ENCODE results near the gene TCOF1.

DNA sequence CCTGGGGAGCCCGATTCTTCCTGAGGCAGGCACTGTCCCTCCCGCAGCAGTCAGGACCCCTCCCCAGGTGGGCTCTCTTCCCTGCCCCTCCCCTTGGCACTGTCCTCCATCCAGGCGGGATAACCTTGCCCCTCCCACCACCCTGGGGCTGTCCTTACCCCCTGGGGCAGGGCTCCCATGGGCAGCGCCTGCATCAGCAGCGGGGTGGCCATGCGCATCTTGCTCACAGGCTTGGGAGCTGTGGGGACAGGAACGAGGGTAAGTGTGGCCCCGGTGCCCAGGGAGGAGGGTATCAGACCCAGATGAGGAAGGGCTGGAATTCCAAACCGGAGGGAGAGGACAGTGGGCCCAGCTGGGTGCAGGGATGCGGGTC, 49.2 kb downstream of the TCOF1 start:
- TF ChIP-seq, protein P1, sequence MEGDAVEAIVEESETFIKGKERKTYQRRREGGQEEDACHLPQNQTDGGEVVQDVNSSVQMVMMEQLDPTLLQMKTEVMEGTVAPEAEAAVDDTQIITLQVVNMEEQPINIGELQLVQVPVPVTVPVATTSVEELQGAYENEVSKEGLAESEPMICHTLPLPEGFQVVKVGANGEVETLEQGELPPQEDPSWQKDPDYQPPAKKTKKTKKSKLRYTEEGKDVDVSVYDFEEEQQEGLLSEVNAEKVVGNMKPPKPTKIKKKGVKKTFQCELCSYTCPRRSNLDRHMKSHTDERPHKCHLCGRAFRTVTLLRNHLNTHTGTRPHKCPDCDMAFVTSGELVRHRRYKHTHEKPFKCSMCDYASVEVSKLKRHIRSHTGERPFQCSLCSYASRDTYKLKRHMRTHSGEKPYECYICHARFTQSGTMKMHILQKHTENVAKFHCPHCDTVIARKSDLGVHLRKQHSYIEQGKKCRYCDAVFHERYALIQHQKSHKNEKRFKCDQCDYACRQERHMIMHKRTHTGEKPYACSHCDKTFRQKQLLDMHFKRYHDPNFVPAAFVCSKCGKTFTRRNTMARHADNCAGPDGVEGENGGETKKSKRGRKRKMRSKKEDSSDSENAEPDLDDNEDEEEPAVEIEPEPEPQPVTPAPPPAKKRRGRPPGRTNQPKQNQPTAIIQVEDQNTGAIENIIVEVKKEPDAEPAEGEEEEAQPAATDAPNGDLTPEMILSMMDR (IDR thresholded peaks at IDR 0.05; ENCODE audit: insufficient read depth, low read length, poor library complexity, severe bottlenecking), result no peak
- no peak for TF ChIP-seq EZH2phosphoT487 (conservative IDR thresholded peaks at IDR 0.05; ENCODE audit: low read length)

All from SU-DHL-6 (cell line).